ENCODE data around the gene CHN1. TPM values are rescaled to one million over a fixed set of nuclear protein-coding genes. Genes with fewer than 3 reads are reported as not detected.

The CHN1 gene
- total and polyA plus RNA-seq, 7 donors, result 2.1 to 15.6 (median 11.4) TPM

DNA sequence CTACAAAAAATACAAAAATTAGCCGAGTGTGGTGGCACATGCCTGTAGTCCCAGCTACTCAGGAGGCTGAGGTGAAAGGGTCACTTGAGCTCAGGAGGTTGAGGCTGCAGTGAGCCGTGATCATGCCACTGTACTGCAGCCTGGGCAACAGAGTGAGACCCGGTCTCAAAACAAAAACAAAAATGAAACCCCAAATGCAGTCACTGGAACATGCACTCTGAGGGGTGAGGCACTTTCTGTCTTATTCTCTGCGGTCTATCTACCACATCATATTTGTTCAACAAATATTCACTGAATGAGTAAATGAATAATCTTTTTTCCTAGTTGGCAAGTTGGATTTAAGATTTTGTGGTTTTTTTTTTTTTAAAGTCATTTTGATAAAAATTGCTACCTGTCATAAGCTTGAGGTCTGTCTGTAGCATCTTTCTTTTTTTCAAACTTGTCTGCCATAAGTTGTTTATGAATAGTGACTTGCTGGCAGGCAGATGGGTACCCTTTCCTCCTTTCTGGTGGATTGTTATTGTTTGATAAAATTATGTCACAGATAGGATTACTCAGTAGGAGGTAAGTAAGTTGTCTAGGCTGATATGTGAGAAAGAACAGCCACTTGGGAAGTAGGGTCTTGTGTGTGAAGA, 252.7 kb downstream of the CHN1 start:
- intact Hi-C loops (cut with DNase I), result no loop called here
- no peak for DNase-seq
- TF ChIP-seq POLR2AphosphoS5 (IDR thresholded peaks at IDR 0.05) (no peak), EP300 (IDR thresholded peaks at IDR 0.05) (no peak)
- WGBS, 2 donors, result 72 to 81% methylated on average over 4 of the region's 4 CpGs
- no peaks in the 10 kb centered on the region for H3K36me3 ChIP-seq
- H3K9me3 ChIP-seq, result no peaks in the 10 kb centered on the region
- no peaks in the 10 kb centered on the region for H3K27me3 ChIP-seq
- no peak overlapping the region for H3K4me3 ChIP-seq
- no peaks in the 10 kb centered on the region for H3K4me1 ChIP-seq
- no peak overlapping the region for H3K27ac ChIP-seq

DNA sequence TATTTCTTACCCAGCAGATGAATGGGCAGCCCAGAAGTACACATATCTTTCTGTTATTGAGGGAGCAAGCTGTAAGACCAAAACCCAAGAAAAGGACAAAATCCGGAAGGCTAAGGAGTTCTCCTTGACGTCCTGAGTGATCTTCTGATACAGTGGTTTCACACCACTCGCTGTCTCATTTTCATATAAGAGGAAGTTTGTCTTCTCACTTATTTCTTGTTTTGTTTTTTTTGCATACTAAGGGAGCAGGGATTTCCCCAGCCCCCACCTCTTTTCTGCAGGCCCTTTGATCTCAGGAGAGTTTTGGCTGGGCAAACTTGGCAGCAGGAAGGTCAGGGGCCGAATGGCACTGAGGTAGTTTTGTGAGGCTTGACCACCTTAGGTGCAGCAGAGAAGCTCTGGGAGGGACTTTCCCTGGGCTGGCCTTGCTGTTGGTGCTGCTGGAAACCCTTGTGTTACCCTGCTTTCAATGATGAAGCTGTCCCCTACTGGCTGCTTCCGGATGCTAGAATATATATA, 254.2 kb downstream of the CHN1 start:
- Histone ChIP-seq H3K9me3 (no peaks in the 10 kb centered on the region), H3K4me1 (no peaks in the 10 kb centered on the region), H3K36me3 (no peaks in the 10 kb centered on the region), H3K27ac (no peak overlapping the region), H3K27me3 (no peaks in the 10 kb centered on the region), H3K4me3 (no peak overlapping the region)
- no peak for DNase-seq
- TF ChIP-seq POLR2A (IDR thresholded peaks at IDR 0.05) (no peak), POLR2AphosphoS5 (IDR thresholded peaks at IDR 0.05) (no peak), CTCF (IDR thresholded peaks at IDR 0.05) (no peak), EP300 (IDR thresholded peaks at IDR 0.05) (no peak)
- intact Hi-C loops (cut with DNase I), result no loop called here
- 57 to 79% methylated on average over 5 of the region's 5 CpGs for WGBS, 2 donors

- TF ChIP-seq CTCF (IDR thresholded peaks at IDR 0.05) (no peak), EP300 (IDR thresholded peaks at IDR 0.05) (no peak), POLR2AphosphoS5 (IDR thresholded peaks at IDR 0.05) (no peak), POLR2A (IDR thresholded peaks at IDR 0.05) (no peak)
- intact Hi-C loops (cut with DNase I), result no loop called here
- no peak for DNase-seq
- no peaks in the 10 kb centered on the region for H3K4me1 ChIP-seq
- H3K27me3 ChIP-seq, result no peaks in the 10 kb centered on the region
- H3K27ac ChIP-seq, result no peak overlapping the region
- H3K9me3 ChIP-seq, result no peaks in the 10 kb centered on the region
- 87 to 88% methylated on average over 8 of the region's 8 CpGs for WGBS, 2 donors
- H3K36me3 ChIP-seq, result no peaks in the 10 kb centered on the region
- no peak overlapping the region for H3K4me3 ChIP-seq
Measured at GRCh38 chr2:174749793-174750192, 255.4 kb downstream of the CHN1 start.

GRCh38 chr2:174748948-174749347, 256.2 kb downstream of the CHN1 start:
- Histone ChIP-seq H3K27ac (no peak overlapping the region), H3K4me1 (no peaks in the 10 kb centered on the region), H3K9me3 (no peaks in the 10 kb centered on the region), H3K4me3 (no peak overlapping the region), H3K27me3 (no peaks in the 10 kb centered on the region), H3K36me3 (no peaks in the 10 kb centered on the region)
- 1 to 2% methylated on average over 4 of the region's 4 CpGs for WGBS, 2 donors
- no peak for DNase-seq
- intact Hi-C loops (cut with DNase I), result no loop called here
- TF ChIP-seq CTCF (IDR thresholded peaks at IDR 0.05), result peak in 3 of 4 experiments; percentile 50 to 83 (median 68)
- TF ChIP-seq POLR2A (IDR thresholded peaks at IDR 0.05), result no peak
- no peak for TF ChIP-seq POLR2AphosphoS5 (IDR thresholded peaks at IDR 0.05)

Small RNA genes within 50 kb of the gene (small RNA-seq; reads per million reads assigned to genes)
- 0 reads per million in 3 donors for gene RNU6-1290P
- 0 reads per million in 3 donors for gene RNU6-763P

Other genes with a start within 250 kb of the CHN1 start
- not detected for gene CHRNA1, start 240.9 kb downstream of the CHN1 start, total RNA-seq
- gene CHRNA1, start 240.9 kb downstream of the CHN1 start, polyA plus RNA-seq, result 1 to 10 TPM in 2 of 3 donors, under 1 TPM in 1; 0.32 to 2.1 (median 1.2) TPM
- 10 to 100 TPM; 46.0 to 59.6 (median 47.3) TPM for gene ATF2, start 162.8 kb upstream of the CHN1 start, total RNA-seq
- 10 to 100 TPM; 13.2 to 17.3 (median 13.4) TPM for gene ATF2, start 162.8 kb upstream of the CHN1 start, polyA plus RNA-seq
- 100 to 1,000 TPM in 3 of 4 donors, 10 to 100 TPM in 1; 97.5 to 233 (median 163) TPM for gene ATP5MC3, start 176.3 kb upstream of the CHN1 start, total RNA-seq
- gene ATP5MC3, start 176.3 kb upstream of the CHN1 start, polyA plus RNA-seq, result 1,000 to 10,000 TPM in 1 of 3 donors, 100 to 1,000 TPM in 2; 613 to 1,261 (median 899) TPM

All from sigmoid colon (tissue), 7 donors.